HG03097 (cell line): ENCODE data around the gene CHCHD2.
"Not testable (repeated sequence)": the region's sequence is repeated elsewhere in the genome, so short reads cannot be mapped to it uniquely, and the experiment has no call there.

Experiments
- ATAC-seq: cut with Tn5 transposase; IDR thresholded peaks from one replicate; pipeline ENCODE4 v1.9.1; 2021; ENCODE audit not compliant: unreplicated experiment, low FRiP score

The CHCHD2 gene

GRCh38 chr7:56086761-56087160, 19.5 kb downstream of the CHCHD2 start:
- no peak for ATAC-seq

GRCh38 chr7:56083150-56083785, 23.0 kb downstream of the CHCHD2 start:
- no peak for ATAC-seq

GRCh38 chr7:56081626-56082340, 24.5 kb downstream of the CHCHD2 start:
- ATAC-seq = no peak

- ATAC-seq = not testable (repeated sequence)
Measured at GRCh38 chr7:56080726-56081435, 25.4 kb downstream of the CHCHD2 start.

- ATAC-seq = no peak
Measured at GRCh38 chr7:56079450-56080185, 26.7 kb downstream of the CHCHD2 start.

- no peak for ATAC-seq
Measured at GRCh38 chr7:56078196-56078595, 28.1 kb downstream of the CHCHD2 start.

- ATAC-seq = no peak
Measured at GRCh38 chr7:56077681-56078080, 28.6 kb downstream of the CHCHD2 start.

GRCh38 chr7:56074371-56074791, 31.9 kb downstream of the CHCHD2 start:
- ATAC-seq = peak; percentile 90

- ATAC-seq = not testable (repeated sequence)
Measured at GRCh38 chr7:56066376-56066775, 39.9 kb downstream of the CHCHD2 start.

GRCh38 chr7:56063882-56064625, 42.2 kb downstream of the CHCHD2 start, which contains the start of gene SUMF2:
TSS of gene SUMF2 (plus strand) at chr7:56064286. CDS start at chr7:56064312, 26 bp downstream.
- peak; percentile 87 for ATAC-seq

GRCh38 chr7:56063500-56063881, 42.8 kb downstream of the CHCHD2 start:
- no peak for ATAC-seq

- no peak for ATAC-seq
Measured at GRCh38 chr7:56062382-56062781, 43.9 kb downstream of the CHCHD2 start.

GRCh38 chr7:56053993-56054392, 52.3 kb downstream of the CHCHD2 start:
- no peak for ATAC-seq

GRCh38 chr7:56053379-56053778, 52.9 kb downstream of the CHCHD2 start:
- ATAC-seq = no peak
